KOPT-K1 (cell line): ENCODE data around the gene EIF2AK3.

ENCODE experiments used
- H3K27ac ChIP-seq: fragments of 200-600 bp; sonication (generic); 2 replicates; pipeline ENCODE4 v1.5.1; 2016; ENCODE audit warnings: antibody characterized with exemption, mild to moderate bottlenecking, low read depth, low read length; ENCODE audit not compliant: poor library complexity, severe bottlenecking
- H3K36me3 ChIP-seq: fragments of 200-600 bp; sonication (generic); 2 replicates; pipeline ENCODE4 v1.5.1; 2017; ENCODE audit warnings: antibody characterized with exemption, mild to moderate bottlenecking, low read length, moderate library complexity; ENCODE audit not compliant: insufficient read depth
- H3K9me3 ChIP-seq: fragments of 200-600 bp; sonication (generic); 2 replicates; pipeline ENCODE4 v1.5.1; 2017; ENCODE audit warnings: antibody characterized with exemption, low read length, mild to moderate bottlenecking; ENCODE audit not compliant: insufficient read depth, poor library complexity, severe bottlenecking

Gene EIF2AK3

GRCh38 chr2:88591698-88592097 is 35.6 kb downstream of the EIF2AK3 start:
- H3K9me3 ChIP-seq, result no peaks in the 10 kb centered on the region
- H3K27ac ChIP-seq, result no peak overlapping the region
- H3K36me3 ChIP-seq, result peaks cover 66% of the 10 kb centered on the region

GRCh38 chr2:88590998-88591613 is 36.2 kb downstream of the EIF2AK3 start:
- Histone ChIP-seq H3K36me3 (peaks cover 66% of the 10 kb centered on the region), H3K27ac (no peak overlapping the region), H3K9me3 (no peaks in the 10 kb centered on the region)

- H3K9me3 ChIP-seq, result no peaks in the 10 kb centered on the region
- H3K36me3 ChIP-seq, result peaks cover 85% of the 10 kb centered on the region
- H3K27ac ChIP-seq, result no peak overlapping the region
Measured at GRCh38 chr2:88585969-88586368, 41.3 kb downstream of the EIF2AK3 start.

- Histone ChIP-seq H3K9me3 (no peaks in the 10 kb centered on the region), H3K36me3 (peaks cover 85% of the 10 kb centered on the region), H3K27ac (no peak overlapping the region)
Measured at GRCh38 chr2:88582030-88582429, 45.2 kb downstream of the EIF2AK3 start.

- Histone ChIP-seq H3K9me3 (no peaks in the 10 kb centered on the region), H3K36me3 (peaks cover 93% of the 10 kb centered on the region), H3K27ac (no peak overlapping the region)
Measured at GRCh38 chr2:88580088-88580487, 47.2 kb downstream of the EIF2AK3 start.

- Histone ChIP-seq H3K27ac (no peak overlapping the region), H3K9me3 (no peaks in the 10 kb centered on the region), H3K36me3 (peaks cover 95% of the 10 kb centered on the region)
Measured at GRCh38 chr2:88575630-88576029, 51.6 kb downstream of the EIF2AK3 start.

- H3K27ac ChIP-seq, result no peak overlapping the region
- peaks cover 95% of the 10 kb centered on the region for H3K36me3 ChIP-seq
- no peaks in the 10 kb centered on the region for H3K9me3 ChIP-seq
Measured at GRCh38 chr2:88575051-88575450, 52.2 kb downstream of the EIF2AK3 start.

- Histone ChIP-seq H3K27ac (no peak overlapping the region), H3K36me3 (peaks cover 93% of the 10 kb centered on the region), H3K9me3 (no peaks in the 10 kb centered on the region)
Measured at GRCh38 chr2:88574445-88574844, 52.8 kb downstream of the EIF2AK3 start.

- Histone ChIP-seq H3K9me3 (no peaks in the 10 kb centered on the region), H3K36me3 (peaks cover 62% of the 10 kb centered on the region), H3K27ac (no peak overlapping the region)
Measured at GRCh38 chr2:88568179-88568578, 59.1 kb downstream of the EIF2AK3 start.

GRCh38 chr2:88564402-88564801 is 62.9 kb downstream of the EIF2AK3 start:
- peaks cover 63% of the 10 kb centered on the region for H3K36me3 ChIP-seq

GRCh38 chr2:88563129-88563528 is 64.1 kb downstream of the EIF2AK3 start:
- H3K9me3 ChIP-seq, result no peaks in the 10 kb centered on the region
- H3K27ac ChIP-seq, result no peak overlapping the region
- peaks cover 65% of the 10 kb centered on the region for H3K36me3 ChIP-seq

More at GRCh38 chr2:88564402-88564801, 62.9 kb downstream of the EIF2AK3 start:
- no peaks in the 10 kb centered on the region for H3K9me3 ChIP-seq
- H3K27ac ChIP-seq, result no peak overlapping the region

GRCh38 chr2:88561646-88562388 is 65.4 kb downstream of the EIF2AK3 start:
- Histone ChIP-seq H3K36me3 (peaks cover 72% of the 10 kb centered on the region), H3K27ac (no peak overlapping the region), H3K9me3 (no peaks in the 10 kb centered on the region)

- Histone ChIP-seq H3K9me3 (no peaks in the 10 kb centered on the region), H3K36me3 (peaks cover 76% of the 10 kb centered on the region), H3K27ac (no peak overlapping the region)
Measured at GRCh38 chr2:88560619-88561307, 66.5 kb downstream of the EIF2AK3 start.

GRCh38 chr2:88557290-88557689 is 70.0 kb downstream of the EIF2AK3 start:
- Histone ChIP-seq H3K36me3 (peaks cover 80% of the 10 kb centered on the region), H3K27ac (no peak overlapping the region), H3K9me3 (no peaks in the 10 kb centered on the region)

GRCh38 chr2:88556026-88556425 is 71.2 kb downstream of the EIF2AK3 start:
- Histone ChIP-seq H3K27ac (no peak overlapping the region), H3K9me3 (no peaks in the 10 kb centered on the region), H3K36me3 (peaks cover 67% of the 10 kb centered on the region)
